GM18517 (cell line): ENCODE measurements around the gene CNTN1.
"Not testable (repeated sequence)": the region's sequence is repeated elsewhere in the genome, so short reads cannot be mapped to it uniquely, and the experiment has no call there.

ENCODE experiments used
- ATAC-seq: cut with Tn5 transposase; IDR thresholded peaks from one replicate; pipeline ENCODE4 v1.9.1; 2021; ENCODE audit warnings: mild to moderate bottlenecking, moderate library complexity; ENCODE audit not compliant: unreplicated experiment

Gene CNTN1

GRCh38 chr12:41019461-41019860 is 327.2 kb downstream of the CNTN1 start:
- ATAC-seq, result no peak

- no peak for ATAC-seq
Observed at GRCh38 chr12:41023836-41024235, 331.6 kb downstream of the CNTN1 start.

- no peak for ATAC-seq
Observed at GRCh38 chr12:41026151-41026550, 333.9 kb downstream of the CNTN1 start.

- no peak for ATAC-seq
Observed at GRCh38 chr12:41032386-41032785, 340.1 kb downstream of the CNTN1 start.

GRCh38 chr12:41034686-41035085 is 342.4 kb downstream of the CNTN1 start:
- no peak for ATAC-seq

- no peak for ATAC-seq
Observed at GRCh38 chr12:41039461-41039860, 347.2 kb downstream of the CNTN1 start.

- no peak for ATAC-seq
Observed at GRCh38 chr12:41045509-41045908, 353.3 kb downstream of the CNTN1 start.

- ATAC-seq, result no peak
Observed at GRCh38 chr12:41049033-41049432, 356.8 kb downstream of the CNTN1 start.

- ATAC-seq, result no peak
Observed at GRCh38 chr12:41051954-41052353, 359.7 kb downstream of the CNTN1 start.

GRCh38 chr12:41052441-41052840 is 360.2 kb downstream of the CNTN1 start:
- ATAC-seq, result no peak

- no peak for ATAC-seq
Observed at GRCh38 chr12:41053046-41053445, 360.8 kb downstream of the CNTN1 start.

GRCh38 chr12:41055875-41056577 is 363.8 kb downstream of the CNTN1 start:
- no peak for ATAC-seq

- no peak for ATAC-seq
Observed at GRCh38 chr12:41058266-41058665, 366.0 kb downstream of the CNTN1 start.

- no peak for ATAC-seq
Observed at GRCh38 chr12:41061192-41061591, 369.0 kb downstream of the CNTN1 start.

GRCh38 chr12:41064411-41064810 is 372.2 kb downstream of the CNTN1 start:
- no peak for ATAC-seq

- no peak for ATAC-seq
Observed at GRCh38 chr12:41067941-41068645, 375.9 kb downstream of the CNTN1 start.

- ATAC-seq, result peak; percentile 63
Observed at GRCh38 chr12:41073633-41074472, 381.6 kb downstream of the CNTN1 start.

GRCh38 chr12:41074473-41074769 is 382.2 kb downstream of the CNTN1 start:
- ATAC-seq, result no peak

- no peak for ATAC-seq
Observed at GRCh38 chr12:41076114-41076513, 383.9 kb downstream of the CNTN1 start.

- not testable (repeated sequence) for ATAC-seq
Observed at GRCh38 chr12:41081241-41081640, 389.0 kb downstream of the CNTN1 start.

- ATAC-seq, result no peak
Observed at GRCh38 chr12:41089438-41089837, 397.2 kb downstream of the CNTN1 start.

- ATAC-seq, result no peak
Observed at GRCh38 chr12:41092115-41092514, 399.9 kb downstream of the CNTN1 start.
